HuH-7 (cell line): ENCODE data around the gene C13orf46.

ENCODE experiments used
- DNase-seq: peaks from one replicate; pipeline ENCODE4 v3.0.0; 2011; ENCODE audit warnings: low spot score

The C13orf46 gene

DNA sequence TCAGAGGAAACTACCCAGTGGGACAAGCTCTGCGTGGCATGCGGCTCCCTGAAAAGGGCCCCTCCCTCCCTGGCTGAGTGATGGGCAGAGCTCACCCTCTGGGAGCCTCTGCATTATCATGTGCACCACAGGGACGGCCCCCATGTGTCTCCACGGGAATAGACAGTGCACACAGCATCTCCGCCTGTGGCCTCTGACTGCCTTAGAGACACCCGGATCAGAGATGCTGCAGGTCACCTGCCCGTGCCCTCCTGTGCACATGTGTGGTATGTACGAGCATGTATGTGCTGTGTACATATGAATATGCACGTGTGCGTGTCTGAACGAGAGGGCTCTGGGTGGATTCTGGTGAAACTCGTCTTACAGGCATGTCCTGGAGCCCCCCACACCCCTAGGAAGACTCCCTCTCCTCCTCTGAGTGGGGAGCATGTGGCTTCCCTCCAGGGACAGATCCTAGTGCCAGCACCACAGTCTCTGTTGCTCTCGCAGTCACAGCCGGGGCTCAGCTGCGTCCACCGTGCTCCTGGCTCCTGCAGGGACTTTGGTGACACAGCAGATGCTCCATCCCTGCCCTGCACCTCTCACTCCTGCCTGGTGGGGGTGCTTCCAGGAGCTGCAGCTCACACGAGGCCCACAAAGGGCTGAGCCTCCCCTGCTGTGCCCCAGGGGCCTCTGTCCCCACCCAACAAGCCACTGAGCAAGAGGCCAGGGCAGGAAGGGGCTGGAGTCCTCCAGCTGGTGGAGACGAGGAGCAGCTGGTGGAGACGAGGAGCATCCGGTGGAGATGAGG lies 19.6 kb downstream of the C13orf46 start:
- DNase-seq, result no peak

DNA sequence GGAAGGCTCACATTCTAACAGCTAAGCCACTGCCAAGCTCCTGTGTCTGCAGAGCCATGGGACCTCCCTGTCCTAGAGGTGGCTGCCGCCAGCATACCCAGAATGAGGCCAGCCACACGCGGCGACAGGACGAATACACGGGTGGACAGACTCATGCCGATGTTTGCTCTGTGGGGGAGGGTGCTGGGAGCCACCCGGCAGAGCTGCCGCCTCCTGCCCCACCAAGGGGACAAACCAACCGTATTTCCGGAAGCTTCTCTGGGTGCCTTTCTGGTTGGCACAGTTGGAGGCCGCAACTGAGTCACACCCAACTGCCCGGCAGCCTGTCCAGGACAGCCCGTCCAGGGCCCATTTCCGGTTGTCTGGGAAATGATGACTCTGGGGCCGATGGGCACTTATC lies 20.3 kb downstream of the C13orf46 start:
- no peak for DNase-seq

DNA sequence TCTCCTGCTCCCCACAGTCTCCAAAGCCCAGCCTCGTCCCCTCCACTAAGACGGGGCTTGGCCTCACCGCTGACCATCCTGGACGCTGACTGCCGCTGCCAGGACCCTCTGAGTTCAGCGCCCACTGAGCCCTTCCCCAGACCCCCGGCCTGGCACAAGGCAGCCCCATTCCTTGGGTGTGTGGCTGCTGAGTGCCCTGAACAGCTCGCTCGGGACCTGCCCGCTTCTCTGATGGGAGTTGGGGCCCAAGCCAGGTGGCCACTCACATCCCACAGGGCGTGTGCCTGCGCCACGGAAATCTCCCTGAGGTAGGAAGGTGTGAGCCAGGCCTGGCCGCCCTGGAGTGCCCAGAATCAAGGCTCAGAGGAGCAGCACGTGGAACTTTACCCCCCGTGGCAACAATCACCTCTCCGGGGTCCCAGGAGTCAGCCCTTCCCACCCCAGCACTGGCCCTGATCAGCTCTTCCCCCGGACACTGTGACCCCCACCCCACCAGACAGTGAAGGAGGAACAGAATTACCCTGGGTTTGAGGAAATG lies 20.8 kb downstream of the C13orf46 start:
- no peak for DNase-seq

DNA sequence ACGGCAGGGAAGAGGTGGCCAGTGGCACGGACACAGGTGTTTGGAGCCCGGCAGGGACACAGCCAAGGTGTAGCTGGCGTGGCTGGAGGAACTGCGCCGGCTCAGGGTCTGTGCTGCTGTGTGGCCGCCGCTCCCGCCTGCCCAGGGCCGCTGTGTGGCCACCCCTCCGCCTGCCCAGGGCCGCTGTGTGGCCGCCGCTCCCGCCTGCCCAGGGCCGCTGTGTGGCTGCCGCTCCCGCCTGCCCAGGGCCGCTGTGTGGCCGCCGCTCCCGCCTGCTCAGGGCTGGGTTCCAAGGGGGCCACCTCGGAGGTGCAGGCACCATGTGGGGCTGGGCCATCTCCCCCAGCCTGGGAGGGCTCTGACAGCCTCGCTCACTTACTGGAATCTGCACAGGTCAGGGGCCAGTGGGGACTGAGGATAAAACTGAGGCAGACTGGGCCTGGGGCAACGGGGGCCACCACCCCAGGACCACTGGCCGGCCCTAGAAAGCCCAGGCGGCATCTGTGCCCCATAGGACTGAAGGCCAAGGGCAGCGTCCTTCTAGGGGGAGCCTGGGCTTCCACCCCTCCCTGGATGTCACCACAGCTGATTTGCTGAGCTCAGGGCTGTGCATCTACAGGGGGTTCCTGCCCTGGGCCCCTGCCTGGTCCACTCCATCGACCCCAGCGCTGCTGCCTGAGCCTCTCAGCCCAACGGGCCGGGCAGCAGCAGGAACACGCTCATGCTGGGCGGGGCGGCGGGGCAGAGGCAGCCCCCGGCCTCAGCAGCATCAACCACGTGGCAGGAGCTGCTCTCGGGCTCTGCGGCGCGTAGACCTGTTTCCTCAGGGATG lies 21.5 kb downstream of the C13orf46 start:
- DNase-seq, result no peak

DNA sequence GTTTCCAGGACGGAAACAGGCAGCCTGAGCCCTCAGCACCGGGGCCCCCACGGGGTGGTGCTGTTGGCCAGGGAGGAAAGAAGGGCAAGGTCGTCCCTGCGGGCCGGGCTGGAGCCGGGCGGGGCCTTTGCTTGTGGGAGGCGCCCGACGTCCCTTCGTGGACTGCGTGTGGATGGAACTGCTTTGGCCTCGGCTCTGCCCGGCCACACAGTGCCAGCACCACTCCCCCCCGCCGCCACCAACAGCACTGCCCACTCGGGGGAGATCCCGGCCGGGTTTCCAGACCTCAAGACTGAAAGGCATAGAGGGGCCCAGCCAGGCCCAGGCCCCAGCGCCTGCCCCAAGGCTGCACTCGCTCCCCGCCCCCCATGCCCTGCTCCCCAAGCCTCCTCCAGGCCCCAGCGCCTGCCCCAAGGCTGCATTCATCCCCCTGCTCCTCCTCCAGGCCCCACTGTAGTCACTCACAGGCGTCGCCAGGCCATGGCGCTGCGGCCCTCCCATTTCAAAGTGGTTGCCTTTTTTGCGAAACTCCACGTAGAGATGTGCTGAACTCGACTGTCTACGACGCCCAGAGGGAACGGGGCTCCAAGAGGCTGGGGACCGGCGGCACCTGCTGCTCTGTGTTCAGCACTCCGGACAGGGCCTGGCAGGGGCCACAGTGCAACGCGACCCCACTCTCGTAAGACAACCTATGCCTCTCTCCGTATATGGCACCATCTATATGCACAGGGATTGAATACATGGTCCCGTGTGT lies 22.5 kb downstream of the C13orf46 start:
- DNase-seq, result no peak

DNA sequence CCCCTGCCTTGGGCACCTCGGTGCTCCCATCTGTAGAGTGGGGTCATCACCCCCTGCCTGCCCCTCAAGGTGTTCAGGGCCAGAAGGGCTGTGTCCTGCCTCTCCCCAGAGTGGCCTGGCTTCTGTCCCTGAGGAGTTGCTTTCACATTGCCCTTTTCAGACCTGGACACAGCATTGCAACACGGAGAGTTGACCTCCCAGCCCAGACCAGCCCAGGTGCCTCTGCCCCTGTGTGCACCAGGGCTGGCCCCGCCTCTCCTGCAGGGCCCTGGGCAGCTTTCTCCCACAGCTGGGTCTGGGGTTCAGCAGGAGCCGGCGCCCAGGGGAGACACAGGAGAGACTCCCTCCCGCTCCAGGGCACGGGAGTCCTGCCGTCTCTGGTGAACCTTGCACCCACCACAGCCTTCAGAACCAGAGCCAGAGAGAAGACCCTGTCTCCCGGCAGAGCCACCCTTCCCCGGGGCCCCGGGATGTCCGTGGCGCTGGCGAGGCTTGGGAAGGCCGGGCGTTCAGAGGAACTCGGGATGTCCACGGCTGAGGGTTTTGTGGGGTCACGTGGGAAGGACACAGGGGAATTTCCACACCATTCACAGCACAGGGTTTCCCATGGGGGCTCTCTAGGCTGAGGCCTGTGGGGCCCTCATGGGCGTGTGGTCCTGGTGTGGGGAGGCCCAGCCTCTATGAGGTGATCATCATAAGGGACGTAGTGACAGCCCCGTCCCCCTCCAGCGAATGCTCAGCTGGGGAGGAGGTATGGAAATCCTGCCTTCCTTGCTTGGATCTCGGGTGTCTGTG lies 23.2 kb downstream of the C13orf46 start:
- no peak for DNase-seq

DNA sequence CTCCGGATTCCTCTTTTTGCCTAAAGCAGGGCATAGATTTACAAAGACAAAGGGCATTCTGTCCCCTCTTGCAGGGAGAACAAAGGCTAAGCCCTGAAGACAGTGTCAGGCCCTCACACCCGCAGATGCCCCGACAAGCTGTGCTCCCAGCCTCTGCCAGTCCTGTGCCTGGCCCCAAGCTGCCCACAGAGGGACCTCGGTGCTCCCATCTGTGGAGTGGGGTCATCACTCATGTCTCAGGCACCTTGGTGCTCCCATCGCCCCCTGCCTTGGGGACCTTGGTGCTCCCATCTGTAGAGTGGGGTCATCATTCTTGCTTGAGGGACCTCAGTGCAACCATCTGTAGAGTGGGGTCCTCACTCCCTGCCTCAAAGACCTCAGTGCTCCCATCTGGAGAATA lies 24.3 kb downstream of the C13orf46 start:
- DNase-seq, result no peak

DNA sequence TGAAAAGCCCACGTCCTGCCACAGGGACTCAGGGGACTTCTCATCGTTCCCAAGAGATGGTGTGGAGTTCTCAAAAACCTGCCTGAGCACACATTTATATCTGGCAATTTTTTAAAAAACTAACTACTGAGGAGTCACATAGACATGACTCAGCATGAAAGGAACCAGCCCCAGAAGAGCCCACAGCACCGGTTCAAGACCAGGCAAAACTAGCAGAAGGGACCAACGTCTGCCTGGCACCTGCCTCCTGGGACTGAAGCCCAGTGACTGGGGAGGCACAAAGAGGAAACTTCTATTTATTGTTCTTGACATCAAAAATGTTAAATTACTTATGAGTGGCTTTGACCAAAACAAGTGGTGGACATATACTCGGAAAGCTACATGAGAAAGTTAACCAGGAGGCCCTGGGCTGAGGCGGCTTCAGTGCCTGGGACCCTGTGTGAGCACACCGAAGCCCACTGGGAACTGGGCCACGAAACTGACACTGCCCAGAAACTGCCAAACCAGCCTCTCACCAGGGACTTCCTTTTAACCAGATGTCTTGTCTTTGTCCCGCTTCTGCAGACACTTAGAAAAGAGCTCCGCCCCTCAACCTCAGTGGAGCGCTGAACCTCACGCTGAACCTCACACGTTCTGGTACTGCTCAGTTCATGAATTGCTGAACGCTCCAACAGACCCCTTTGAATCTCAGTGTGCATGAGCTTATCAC lies 25.7 kb downstream of the C13orf46 start:
- no peak for DNase-seq

DNA sequence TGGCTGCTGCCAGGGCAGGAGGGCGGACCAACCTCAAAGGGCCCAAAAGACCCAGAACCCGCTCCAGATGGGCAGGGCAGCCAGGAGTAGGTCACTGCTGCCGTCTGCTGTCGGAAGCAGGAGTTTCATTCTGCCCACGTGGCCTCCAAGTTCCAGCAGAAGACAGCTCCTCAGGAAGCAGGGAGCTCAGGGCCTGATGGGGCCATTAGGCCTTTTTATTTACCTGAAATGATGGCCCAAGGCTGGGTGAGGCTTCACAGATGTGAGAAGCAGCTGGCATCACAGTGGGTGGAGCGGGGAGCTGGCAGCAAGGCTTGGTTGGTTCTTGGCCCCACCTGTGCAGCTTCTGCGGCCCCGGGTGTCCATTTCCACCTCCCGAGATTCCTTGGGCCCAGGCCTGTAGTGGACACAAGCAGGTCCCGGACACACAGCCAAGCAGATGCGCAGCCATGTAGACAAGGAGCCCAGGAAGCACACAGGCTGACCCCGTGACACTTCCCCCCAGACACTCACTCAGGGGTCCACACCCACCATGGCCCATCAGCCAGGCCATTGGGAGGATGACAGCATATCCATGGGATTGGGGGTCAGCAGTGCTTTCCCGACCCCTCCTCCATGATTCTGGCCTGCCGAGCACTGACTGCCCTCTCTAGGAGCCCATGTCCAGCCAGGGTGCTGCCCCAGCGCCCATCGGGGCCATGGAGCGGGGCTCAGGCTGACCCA lies 26.4 kb downstream of the C13orf46 start:
- no peak for DNase-seq

DNA sequence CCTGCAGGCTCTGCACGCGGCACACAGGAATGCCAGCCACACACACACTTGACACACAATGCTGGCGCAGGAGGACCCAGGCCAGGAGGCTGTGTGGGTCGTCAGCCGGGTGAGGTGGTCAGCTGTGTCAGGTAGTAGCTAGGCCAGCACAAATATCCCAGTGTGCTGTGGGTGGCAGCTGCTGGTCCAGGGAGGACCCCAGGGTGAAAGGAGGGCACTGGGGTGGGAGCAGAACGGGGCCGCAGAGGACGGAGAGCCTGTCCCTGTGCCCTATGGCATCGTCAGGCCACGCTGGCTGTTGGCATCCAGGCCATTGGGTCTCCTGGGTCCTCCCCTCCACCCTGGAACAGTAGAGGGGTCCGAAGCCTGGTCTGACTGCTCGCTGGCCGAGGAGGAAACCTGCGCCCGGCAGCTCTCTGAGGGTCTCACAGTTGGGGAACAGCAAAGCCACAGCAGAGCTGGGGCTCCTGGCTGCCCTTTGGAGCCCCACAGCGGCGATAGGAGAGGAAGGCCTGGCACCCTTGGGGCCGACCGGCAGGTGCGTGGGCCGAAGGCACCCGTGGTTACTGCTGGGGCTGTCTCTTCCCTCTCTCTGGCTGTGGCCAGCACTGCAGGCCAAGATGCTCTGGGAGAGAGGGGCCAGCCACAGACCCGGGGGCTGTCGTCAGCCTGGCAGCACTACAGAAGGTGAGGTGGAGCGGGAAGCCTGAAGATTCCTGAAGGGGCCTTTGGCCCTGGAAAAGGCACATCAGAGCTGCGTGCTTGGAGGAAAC lies 27.3 kb downstream of the C13orf46 start:
- no peak for DNase-seq

DNA sequence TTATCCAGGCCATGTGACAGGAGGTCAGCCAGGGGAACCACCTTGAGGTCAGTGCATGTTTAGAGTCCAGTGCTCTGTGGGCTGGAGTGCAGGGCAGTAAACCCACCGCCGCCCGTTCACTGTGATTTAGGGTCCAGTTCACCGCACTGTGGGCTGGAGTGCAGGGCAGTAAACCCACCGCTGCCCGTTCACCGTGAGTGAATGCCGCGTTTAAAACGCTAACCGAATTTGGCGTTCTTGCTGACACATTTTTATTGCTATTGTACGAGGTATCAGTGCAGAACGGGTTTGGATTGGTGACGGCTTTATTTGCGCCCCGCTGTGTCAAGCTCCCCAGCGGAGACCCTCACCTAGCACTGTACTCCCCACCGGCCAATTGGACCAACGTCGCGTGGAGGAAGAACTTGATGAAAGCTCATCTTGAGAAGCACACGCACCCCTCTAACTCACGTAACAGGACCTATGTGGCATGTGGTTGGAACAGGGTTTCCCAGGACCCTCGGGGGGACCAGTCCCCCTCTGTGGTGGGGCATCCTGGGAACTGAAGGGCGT lies 27.9 kb downstream of the C13orf46 start:
- DNase-seq, result no peak

DNA sequence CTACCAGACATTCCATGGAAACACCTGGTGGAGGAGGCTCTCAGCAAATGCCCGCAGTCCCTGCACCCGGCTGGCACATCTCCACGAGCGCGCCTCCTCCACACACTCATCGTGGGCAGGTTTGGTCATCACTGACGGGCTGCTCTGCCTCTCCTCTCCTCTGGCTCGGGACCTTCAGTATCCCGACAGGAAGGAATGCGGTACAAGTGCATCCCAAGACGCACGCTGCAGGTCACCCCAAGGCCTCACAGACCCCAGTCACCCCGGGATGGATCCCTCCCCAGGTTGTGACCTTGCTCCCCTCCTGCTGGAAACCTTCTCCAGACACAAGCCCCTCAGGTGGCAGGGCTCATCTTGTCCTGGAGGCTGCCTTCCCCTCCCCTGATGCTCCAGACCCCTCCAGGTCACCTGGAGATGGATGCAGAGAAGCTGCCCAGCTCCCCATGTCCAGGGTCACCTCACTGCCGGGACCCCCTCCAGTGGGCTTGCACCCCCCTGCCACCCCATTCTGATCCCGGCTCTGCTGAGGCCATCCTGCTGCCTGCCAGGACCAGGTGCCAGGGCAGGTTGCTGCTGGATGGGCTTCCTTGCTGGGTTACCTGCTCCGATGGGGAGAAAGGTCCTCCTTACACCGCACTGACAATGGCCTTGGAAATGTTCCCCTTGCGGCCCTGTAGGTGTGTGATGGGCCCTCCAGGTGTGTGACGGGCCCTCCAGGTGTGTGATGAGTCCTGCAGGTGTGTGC lies 29.9 kb downstream of the C13orf46 start:
- no peak for DNase-seq

DNA sequence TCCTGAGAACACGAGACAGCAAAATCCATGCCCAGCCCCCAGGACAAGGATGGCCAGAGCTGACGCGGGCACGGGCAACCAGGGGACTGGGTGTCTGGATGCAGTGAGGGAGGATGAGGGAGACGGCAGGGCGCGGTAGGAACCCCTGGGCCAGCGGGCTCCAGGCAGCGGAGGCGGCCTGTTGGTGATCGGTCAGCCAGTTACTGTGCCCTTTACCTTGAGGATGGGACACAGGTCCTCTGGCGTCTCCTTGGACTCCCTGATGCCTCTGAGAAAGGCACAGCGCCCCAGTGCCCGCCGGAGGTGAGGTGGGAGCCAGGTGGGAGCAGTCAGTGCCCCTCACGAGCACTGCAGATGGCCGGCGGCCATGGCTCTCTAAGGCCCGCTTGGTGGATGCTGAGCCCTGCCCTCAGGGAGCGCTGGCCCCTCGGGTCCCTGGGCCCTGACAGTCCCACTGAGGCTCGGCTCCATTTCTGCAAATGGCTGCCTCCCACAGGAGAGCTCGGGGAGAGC lies 31.2 kb downstream of the C13orf46 start:
- DNase-seq, result no peak

DNA sequence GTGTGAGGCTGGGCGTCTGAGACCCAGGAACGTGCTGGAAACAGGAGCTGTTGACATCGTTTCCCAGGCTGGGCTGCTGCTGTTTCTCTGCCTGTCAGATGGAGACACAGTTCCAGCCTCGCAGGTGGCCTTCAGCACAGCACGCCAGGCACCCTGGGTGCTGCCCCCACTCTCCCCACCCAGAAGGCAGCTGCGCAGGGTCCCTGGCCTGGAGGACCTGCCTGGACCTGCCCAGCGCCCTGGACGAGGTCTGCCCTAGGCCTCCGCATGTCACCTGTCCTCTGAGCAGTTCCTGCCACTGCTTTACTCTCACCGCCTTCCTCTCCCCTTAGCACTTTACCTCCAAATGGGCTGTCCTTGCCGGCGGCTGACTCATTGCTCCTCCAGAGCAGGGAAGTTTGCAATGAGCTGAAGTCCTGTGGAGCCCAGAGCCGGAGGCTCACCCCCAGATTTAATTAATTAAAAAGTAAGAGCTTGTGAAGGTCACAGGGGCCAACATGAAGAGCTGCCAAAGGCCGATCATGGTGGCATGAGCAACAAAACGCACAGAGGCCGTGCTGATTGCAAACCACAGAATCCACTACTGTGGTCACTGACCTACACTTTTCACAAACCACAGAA lies 32.2 kb downstream of the C13orf46 start:
- DNase-seq, result no peak

DNA sequence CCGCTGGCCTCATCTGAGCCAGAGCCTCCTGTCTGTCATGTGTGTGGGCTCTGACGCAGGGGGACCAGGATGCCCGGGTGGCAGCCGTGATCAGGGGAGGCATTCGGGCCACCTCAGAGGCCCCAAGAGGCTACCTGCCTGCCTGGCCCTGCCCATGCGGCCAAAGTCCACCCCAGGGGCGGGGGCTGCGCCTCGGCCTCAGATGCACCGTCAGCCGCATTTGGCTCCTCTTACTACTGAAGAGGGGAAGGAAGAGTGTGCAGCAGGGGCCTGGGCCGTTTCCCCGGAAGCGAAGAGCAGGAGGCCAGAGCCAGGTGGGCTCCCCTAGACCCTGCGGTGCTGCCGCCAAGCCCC lies 34.0 kb downstream of the C13orf46 start:
- DNase-seq, result no peak

DNA sequence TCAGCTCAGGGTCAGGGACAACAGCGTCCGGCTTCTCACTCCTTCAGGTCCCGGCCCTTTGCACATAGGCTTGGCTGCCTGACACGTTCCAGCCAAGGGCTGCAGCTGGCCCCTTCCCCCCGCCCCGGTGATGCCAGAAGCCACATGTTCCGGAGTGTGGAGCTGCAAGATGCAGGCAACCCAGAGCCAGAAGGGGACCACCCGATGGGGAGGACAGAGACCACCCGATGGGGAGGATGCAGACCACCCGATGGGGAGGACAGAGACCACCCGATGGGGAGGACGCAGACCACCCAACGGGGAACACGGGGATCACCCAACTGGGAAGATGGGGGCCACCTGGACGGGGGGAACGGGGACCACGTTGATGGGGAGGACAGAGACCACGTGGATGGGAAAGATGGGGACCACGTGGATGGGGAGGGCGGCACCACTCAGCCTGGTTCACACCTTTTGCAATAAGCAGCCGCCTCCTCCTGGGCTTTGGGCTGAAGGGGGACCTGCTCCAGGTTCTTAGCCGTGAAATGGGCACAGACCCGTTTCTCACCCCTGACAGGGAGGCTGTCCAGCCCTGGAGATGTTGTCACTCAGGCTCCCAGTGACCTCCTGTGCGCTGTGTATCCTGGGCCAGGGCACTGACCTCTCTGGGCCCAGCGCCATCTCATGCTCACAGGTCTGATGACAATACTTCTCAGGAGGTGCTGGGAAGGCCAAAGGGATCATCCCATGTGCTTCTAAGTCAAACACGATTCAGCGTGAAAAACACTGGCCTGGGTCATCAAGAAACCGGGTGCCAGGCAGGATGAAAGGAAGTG lies 34.5 kb downstream of the C13orf46 start:
- DNase-seq, result no peak

DNA sequence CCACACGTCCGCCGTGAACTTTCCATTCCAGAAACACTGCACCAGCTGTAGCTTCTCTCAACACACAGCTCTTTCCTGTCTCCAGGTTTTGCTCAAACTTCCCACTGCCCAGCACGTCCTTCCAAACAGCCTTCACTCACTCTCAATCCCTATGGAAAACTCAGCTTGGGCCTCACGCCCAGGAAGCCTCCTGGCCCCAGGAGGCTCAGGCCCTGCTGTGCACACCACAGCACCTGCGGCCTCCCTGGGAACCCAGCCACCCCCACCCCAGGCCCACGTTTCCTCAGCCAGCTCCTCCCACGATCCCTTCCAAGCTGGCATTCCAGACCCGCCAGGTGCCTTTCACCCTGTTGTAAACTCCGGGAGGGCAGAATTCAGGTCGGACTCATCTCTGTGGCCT lies 35.2 kb downstream of the C13orf46 start:
- DNase-seq, result no peak
